ENCODE data around the gene UNC5B.

Gene UNC5B

GRCh38 chr10:71308244-71308643 lies 95.9 kb downstream of the UNC5B start:
- no peaks in the 10 kb centered on the region for H3K79me2 ChIP-seq
- no peak overlapping the region for H3K4me2 ChIP-seq (ENCODE audit: low read length)
- no peak overlapping the region for H2AFZ ChIP-seq
- peaks cover 7% of the 10 kb centered on the region for H3K4me1 ChIP-seq
- no peaks in the 10 kb centered on the region for H3K27me3 ChIP-seq (ENCODE audit: control insufficient read depth, insufficient read depth, low read length)
- no peaks in the 10 kb centered on the region for H3K9me3 ChIP-seq (ENCODE audit: control insufficient read depth, low read length)
- no peak overlapping the region for H3K9ac ChIP-seq
- no peak overlapping the region for H3K27ac ChIP-seq
- no peak for TF ChIP-seq CTCF (IDR thresholded peaks at IDR 0.05)
- no peak overlapping the region for H3K4me3 ChIP-seq (ENCODE audit: low read depth, low read length)
- H3K36me3 ChIP-seq (ENCODE audit: control insufficient read depth, insufficient read depth, low read length), result no peaks in the 10 kb centered on the region

- Histone ChIP-seq H3K27ac (no peak overlapping the region), H3K79me2 (no peaks in the 10 kb centered on the region), H3K36me3 (ENCODE audit: control insufficient read depth, insufficient read depth, low read length) (no peaks in the 10 kb centered on the region), H3K9me3 (ENCODE audit: control insufficient read depth, low read length) (no peaks in the 10 kb centered on the region), H3K4me2 (ENCODE audit: low read length) (no peak overlapping the region), H3K4me1 (peaks cover 7% of the 10 kb centered on the region), H3K27me3 (ENCODE audit: control insufficient read depth, insufficient read depth, low read length) (no peaks in the 10 kb centered on the region), H2AFZ (no peak overlapping the region), H3K9ac (no peak overlapping the region), H3K4me3 (ENCODE audit: low read depth, low read length) (no peak overlapping the region)
- no peak for TF ChIP-seq CTCF (IDR thresholded peaks at IDR 0.05)
These were observed 96.6 kb downstream of the UNC5B start for GRCh38 chr10:71308985-71309384.

- Histone ChIP-seq H3K9me3 (ENCODE audit: control insufficient read depth, low read length) (no peaks in the 10 kb centered on the region), H3K79me2 (no peaks in the 10 kb centered on the region), H3K4me2 (ENCODE audit: low read length) (no peak overlapping the region), H2AFZ (no peak overlapping the region), H3K9ac (no peak overlapping the region), H3K4me3 (ENCODE audit: low read depth, low read length) (no peak overlapping the region), H3K36me3 (ENCODE audit: control insufficient read depth, insufficient read depth, low read length) (no peaks in the 10 kb centered on the region), H3K27me3 (ENCODE audit: control insufficient read depth, insufficient read depth, low read length) (no peaks in the 10 kb centered on the region), H3K4me1 (peaks cover 9% of the 10 kb centered on the region), H3K27ac (no peak overlapping the region)
- TF ChIP-seq CTCF (IDR thresholded peaks at IDR 0.05), result no peak
These were observed 97.5 kb downstream of the UNC5B start for GRCh38 chr10:71309919-71310318.

- H3K79me2 ChIP-seq, result no peaks in the 10 kb centered on the region
- no peaks in the 10 kb centered on the region for H3K36me3 ChIP-seq (ENCODE audit: control insufficient read depth, insufficient read depth, low read length)
- no peak overlapping the region for H3K4me2 ChIP-seq (ENCODE audit: low read length)
- H3K9ac ChIP-seq, result no peak overlapping the region
- no peak overlapping the region for H3K27ac ChIP-seq
- no peaks in the 10 kb centered on the region for H3K9me3 ChIP-seq (ENCODE audit: control insufficient read depth, low read length)
- H3K4me3 ChIP-seq (ENCODE audit: low read depth, low read length), result no peak overlapping the region
- H2AFZ ChIP-seq, result no peak overlapping the region
- H3K27me3 ChIP-seq (ENCODE audit: control insufficient read depth, insufficient read depth, low read length), result no peaks in the 10 kb centered on the region
- H3K4me1 ChIP-seq, result peaks cover 9% of the 10 kb centered on the region
- TF ChIP-seq CTCF (IDR thresholded peaks at IDR 0.05), result no peak
These were observed 99.8 kb downstream of the UNC5B start for GRCh38 chr10:71312220-71312619.
